NCI-H2171 treated with DMSO at 0.1 percent for 48 hours (cell line): ENCODE data around the gene SOBP.

Experiments
- DNase-seq: peaks from one replicate; lab custom pipeline; 2025; lab: John Stamatoyannopoulos, UW

SOBP gene

DNA sequence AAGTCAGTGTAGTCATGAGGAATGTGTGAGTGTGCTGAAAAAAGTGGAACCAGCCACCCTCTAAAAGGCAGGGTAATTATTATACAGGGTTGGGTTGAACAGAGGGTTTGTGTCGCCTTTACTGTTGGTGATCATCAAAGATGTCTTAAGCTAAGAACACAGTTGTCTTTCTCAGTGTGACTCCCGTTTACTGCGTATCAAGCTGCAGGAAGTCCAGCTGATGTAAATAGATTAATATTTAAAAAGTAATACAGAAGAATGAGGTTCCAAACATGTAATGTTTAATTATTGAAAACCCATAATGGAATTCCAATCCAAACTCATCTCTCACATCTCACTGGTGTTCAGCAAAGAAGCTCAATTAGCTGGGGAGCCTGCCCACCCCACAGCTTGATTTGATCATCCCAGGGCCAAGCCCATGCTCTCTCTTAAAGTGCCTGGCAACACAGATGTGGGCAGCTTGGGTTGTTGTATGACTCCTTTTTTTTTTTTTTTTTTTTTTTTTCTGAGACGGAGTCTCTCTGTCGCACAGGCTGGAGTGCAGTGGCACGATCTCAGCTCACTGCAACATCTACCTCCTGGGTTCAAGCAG lies 127.5 kb downstream of the SOBP start:
- DNase-seq: no peak

- DNase-seq: no peak
These were observed 128.8 kb downstream of the SOBP start for GRCh38 chr6:107618672-107619071.

- DNase-seq: no peak
These were observed 130.8 kb downstream of the SOBP start for GRCh38 chr6:107620732-107621131.

DNA sequence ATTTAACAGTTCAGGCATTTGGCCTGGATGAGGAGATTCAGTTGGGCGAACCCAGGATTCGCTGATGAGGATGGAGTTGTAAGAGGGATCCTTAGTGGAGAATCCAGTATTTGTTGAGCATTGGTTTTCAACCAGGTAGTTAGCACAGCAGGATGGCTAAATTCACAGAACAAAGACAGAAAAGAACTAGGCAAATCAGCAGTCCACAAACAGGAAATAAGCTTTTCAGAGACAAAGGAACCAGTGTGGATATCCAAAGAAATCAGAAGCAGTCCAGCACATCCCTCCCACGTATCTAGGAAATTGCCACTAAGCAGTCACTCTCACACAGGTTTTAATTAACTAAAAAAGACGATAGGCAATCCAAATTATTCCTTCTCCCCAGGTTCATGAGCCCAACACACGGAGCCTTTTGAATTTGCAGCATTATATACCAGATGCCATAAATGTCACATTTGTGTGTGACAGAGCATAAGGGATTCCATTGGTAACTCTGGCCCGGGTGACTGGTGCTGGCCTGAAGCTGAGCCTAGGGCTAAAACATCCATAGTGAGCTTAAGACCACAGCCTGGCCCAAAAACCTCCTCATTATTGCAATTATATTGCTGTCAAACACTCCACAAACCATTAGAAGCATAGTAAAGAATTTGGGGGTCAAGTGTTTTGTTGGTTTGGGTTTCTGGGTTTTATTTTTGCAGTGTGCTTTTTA lies 131.5 kb downstream of the SOBP start:
- no peak for DNase-seq

DNA sequence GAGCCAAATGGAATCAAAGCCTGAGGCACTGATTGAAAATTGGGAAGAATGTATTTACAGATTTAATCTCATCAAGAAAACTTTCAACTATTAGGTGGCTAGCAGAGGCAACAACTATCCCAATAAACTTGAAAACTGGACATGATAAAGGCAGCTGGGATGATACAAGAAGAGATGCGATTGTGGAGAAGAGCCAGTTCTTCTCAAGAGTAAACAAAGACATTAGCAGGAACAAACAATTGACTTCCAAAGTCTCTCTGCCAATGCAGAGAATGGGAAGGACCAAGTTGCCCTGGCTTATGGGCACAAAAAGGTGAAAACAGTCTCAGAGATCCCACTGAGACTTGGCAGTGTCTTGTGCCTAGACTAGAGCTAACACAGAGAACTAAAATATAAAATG lies 132.4 kb downstream of the SOBP start:
- no peak for DNase-seq

DNA sequence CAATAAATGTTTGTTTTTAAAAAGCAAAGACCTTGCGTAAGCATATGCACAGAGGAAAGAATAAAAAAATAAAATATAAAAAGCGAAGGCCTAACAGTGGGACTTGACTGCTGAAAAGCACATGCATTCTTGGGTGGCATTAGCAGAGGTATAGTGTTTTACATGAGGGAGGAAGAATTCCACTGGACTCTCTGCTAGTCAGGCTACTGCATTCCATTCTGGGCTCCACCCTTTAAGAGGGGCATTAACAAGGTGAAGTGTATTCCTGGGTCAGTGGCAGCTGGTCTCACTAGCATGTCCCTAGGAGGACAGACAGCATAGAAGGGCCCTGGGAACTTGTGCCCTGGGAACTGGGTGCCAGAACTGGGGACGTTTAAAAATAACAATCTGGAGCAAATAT lies 134.1 kb downstream of the SOBP start:
- no peak for DNase-seq

GRCh38 chr6:107624541-107624940 lies 134.6 kb downstream of the SOBP start:
- no peak for DNase-seq

GRCh38 chr6:107625264-107625663 lies 135.3 kb downstream of the SOBP start:
- DNase-seq: no peak

DNA sequence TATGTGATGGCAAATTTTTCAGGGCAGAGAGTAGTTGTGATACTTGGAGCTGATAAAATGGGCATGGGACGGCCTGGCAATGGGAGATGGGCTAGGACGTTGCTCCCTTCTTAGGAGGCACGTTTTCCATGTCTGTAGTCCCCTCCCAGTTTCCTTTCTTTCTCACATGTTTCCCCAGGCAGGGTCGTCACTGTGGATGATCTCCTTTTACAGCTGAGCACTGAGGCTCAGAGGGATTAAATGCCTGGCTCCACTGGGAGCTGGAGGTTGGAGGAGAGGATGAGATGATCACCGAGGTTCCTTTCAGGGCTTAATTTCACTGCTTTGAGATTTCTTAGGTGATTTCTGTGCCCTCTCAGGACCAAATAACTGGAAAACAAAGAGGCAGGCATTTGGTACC lies 136.7 kb downstream of the SOBP start:
- no peak for DNase-seq

DNA sequence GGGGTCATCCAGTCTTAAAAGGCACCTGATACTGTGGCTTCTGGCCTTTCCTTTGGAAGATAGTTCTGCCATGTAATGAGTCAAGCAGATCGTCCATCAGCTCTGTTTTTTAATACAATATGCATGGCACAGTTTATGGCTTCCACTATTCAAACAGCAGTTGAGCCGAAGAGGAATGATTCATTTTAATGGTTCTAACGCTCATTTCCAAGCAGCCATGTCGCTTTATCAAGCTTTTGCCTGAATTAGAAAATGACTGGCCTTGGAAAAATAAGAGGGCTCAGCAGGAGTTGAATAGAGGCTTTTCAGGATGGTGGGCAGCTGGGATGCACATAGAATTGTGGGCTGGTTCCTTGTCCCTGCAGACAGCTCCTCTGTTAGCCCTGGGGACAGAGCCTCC lies 138.1 kb downstream of the SOBP start:
- no peak for DNase-seq

DNA sequence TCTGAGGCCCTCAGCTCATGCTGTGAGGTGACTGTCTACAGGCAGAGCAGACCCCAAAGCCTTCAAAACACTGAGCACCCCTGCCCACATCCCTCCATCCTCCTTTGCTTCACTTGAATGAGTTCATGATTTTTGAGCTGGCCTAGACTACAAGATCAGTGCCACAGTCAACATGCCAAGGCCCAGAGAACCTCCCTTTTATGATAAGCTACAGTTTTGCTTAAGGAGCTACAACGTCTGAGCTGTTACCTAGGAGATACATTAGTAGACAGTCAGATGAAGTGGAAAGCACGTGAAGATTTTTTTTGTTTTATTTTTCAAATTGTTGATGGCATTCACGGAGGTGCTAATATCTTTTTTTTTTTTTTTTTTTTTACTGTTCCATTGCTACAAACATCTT lies 139.0 kb downstream of the SOBP start:
- DNase-seq: no peak

DNA sequence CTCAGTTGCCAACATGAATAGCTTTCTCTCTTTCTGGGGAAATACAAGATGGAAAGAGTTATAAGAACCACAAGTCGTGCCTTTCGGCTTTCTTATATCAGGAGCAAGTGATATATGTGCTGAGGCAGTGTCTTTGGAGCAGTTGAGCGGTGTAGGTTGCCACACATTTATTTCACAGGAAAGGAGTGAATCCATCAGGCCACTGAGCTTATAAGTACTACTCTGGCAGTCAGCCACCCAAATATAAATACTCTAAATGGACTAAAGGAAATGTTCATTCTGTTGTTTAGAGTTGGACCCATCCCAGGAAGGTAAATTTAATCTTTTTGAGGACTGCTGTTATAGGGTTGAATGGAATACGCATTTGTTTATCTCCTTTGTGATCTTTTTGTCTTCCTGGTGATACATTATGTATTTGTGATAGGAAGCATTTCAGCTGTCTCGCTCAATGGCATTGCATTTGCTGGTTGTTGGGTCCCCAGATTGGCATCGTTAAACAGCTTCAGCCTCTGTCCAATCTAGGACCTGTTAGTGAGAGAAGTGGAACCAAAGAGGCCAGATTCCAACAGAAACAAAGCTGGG lies 139.7 kb downstream of the SOBP start:
- no peak for DNase-seq

- DNase-seq: no peak
These were observed 140.5 kb downstream of the SOBP start for GRCh38 chr6:107630348-107630977.

GRCh38 chr6:107632381-107633136 lies 142.6 kb downstream of the SOBP start:
- no peak for DNase-seq

- DNase-seq: no peak
These were observed 143.9 kb downstream of the SOBP start for GRCh38 chr6:107633680-107634323.

DNA sequence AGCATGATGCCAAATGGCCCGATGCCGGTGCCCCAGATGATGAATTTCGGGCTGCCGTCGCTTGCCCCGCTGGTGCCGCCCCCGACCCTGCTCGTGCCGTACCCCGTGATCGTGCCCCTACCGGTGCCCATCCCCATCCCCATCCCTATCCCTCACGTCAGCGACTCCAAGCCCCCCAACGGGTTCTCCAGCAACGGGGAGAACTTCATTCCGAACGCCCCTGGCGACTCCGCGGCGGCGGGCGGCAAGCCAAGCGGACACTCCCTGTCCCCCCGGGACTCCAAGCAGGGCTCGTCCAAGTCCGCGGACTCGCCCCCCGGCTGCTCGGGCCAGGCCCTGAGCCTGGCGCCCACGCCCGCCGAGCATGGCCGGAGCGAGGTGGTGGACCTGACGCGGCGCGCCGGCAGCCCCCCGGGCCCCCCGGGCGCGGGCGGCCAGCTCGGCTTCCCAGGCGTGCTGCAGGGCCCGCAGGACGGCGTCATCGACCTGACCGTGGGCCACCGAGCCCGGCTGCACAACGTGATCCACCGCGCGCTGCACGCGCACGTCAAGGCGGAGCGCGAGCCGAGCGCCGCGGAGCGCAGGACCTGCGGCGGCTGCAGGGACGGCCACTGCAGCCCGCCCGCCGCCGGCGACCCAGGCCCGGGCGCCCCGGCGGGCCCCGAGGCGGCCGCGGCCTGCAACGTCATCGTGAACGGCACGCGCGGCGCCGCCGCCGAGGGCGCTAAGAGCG lies 144.6 kb downstream of the SOBP start:
- DNase-seq: no peak

DNA sequence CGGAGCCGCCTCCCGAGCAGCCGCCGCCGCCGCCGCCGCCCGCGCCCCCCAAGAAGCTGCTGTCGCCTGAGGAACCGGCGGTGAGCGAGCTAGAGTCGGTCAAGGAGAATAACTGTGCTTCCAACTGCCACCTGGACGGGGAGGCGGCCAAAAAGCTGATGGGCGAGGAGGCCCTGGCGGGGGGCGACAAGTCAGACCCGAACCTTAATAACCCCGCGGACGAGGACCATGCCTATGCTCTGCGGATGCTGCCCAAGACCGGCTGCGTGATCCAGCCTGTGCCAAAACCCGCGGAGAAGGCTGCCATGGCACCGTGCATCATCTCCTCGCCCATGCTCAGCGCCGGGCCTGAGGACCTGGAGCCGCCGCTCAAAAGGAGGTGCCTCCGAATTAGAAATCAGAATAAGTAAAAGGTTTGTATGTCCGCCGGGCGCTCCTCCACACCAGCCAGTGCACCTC lies 145.2 kb downstream of the SOBP start:
- no peak for DNase-seq

- DNase-seq: no peak
These were observed 146.6 kb downstream of the SOBP start for GRCh38 chr6:107636486-107636885.

DNA sequence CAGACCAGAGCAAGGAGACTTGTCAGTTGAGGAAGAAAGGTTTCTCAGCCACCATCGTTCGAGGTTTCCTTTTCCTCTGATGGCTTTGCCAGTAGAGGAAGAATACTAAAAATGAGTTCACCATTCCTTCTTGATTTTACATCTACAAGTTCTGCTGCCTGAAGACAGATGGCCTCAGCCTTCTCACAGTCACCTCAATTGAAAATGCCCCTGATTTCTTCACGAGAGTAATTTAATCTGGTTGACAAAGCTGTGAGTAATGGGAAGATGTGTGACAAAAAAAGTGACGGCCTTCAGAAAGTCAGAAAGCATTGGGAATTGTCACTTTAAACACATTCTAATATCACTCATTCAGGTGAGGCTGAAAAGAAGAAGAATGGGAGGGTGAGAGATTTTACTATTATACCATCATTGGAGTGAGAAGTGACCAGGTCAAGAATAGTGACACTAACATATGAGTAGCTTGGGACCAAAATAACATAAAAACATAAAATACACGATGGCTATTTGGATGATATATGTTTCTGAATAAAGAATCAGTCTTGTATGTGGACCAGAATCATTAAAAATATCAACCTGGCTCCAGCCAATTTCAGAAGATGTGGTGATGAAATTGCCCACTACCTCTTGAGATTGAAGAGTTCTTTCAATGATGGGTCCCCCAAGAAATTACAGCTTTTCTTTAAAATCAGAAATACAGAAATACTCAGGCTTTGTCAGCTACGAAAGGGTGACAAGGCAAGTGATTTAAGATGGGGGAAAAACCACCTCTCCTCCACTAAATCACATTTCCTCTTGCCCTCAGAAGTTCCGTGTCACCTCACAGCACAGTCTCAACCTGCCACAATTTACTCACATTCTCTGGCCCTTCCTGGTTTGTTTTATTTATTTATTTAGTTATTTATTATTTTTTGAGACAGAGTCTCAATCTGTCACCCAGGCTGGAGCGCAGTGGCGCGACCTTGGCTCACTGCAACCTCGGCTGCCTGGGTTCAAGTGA lies 147.7 kb downstream of the SOBP start:
- DNase-seq: no peak

- DNase-seq: no peak
These were observed 148.6 kb downstream of the SOBP start for GRCh38 chr6:107638493-107638892.
